ENCODE measurements around the gene GOLGA6C. TPM values are rescaled to one million over a fixed set of nuclear protein-coding genes. Genes with fewer than 3 reads are reported as not detected.
"Not testable (repeated sequence)": the region's sequence is repeated elsewhere in the genome, so short reads cannot be mapped to it uniquely, and the experiment has no call there.

The GOLGA6C gene
- total and polyA plus RNA-seq, 2 donors (not counting 3 experiments of a cell fraction or from before 2014, with no cell fraction given) = not detected

- POLR2A ChIA-PET; dilution Hi-C loops (cut with MboI; ENCODE audit: extremely low pct_ligation_motif_present, low sequenced_read_pairs); H2AFZ ChIP-seq (ENCODE audit: low read depth, low read length); H3K9me3 ChIP-seq (replicated peaks; ENCODE audit: control insufficient read depth, insufficient read depth, low read length); CTCF ChIA-PET; H3K27ac ChIP-seq (ENCODE audit: insufficient read depth, low read depth, low read length); H3K36me3 ChIP-seq (ENCODE audit: control insufficient read depth in 2 of 2, extremely low read depth in 1 of 2, insufficient read depth in 2 of 2, low read length in 2 of 2); H3K9me1 ChIP-seq (replicated peaks; ENCODE audit: control insufficient read depth, extremely low read depth, insufficient read depth, low read length); intact Hi-C loops (cut with micrococcal nuclease); H3K4me1 ChIP-seq (ENCODE audit: control insufficient read depth, extremely low read depth, insufficient read depth, low read length); H3K4me3 ChIP-seq (replicated peaks in 1 of 3; ENCODE audit: insufficient read depth in 1 of 3, low read depth in 1 of 3, low read length in 3 of 3); H3K79me2 ChIP-seq (ENCODE audit: control insufficient read depth, insufficient read depth, low read length); BruUV-seq (replicated peaks); FAIRE-seq; H3K9ac ChIP-seq (replicated peaks; ENCODE audit: extremely low read depth, insufficient read depth, low read length); DNase-seq (ENCODE audit: low read depth, low spot score); H4K20me1 ChIP-seq (replicated peaks; ENCODE audit: control insufficient read depth, extremely low read depth, insufficient read depth, low read length); H3K4me2 ChIP-seq (ENCODE audit: insufficient read depth, low read length): not testable (repeated sequence)
- H3K27me3 ChIP-seq (ENCODE audit: control insufficient read depth in 2 of 2, insufficient read depth in 2 of 2, low read length in 2 of 2) = peaks cover 11 to 25% of the 10 kb centered on the region in 2 experiments
Measured at GRCh38 chr15:75245741-75246140, 12.4 kb upstream of the GOLGA6C start.

- DNase-seq (ENCODE audit: low read depth, low spot score); H3K9me1 ChIP-seq (replicated peaks; ENCODE audit: control insufficient read depth, extremely low read depth, insufficient read depth, low read length); H3K36me3 ChIP-seq (ENCODE audit: control insufficient read depth in 2 of 2, extremely low read depth in 1 of 2, insufficient read depth in 2 of 2, low read length in 2 of 2); H3K79me2 ChIP-seq (ENCODE audit: control insufficient read depth, insufficient read depth, low read length); H2AFZ ChIP-seq (ENCODE audit: low read depth, low read length); H3K4me2 ChIP-seq (ENCODE audit: insufficient read depth, low read length); H3K4me3 ChIP-seq (replicated peaks in 1 of 3; ENCODE audit: insufficient read depth in 1 of 3, low read depth in 1 of 3, low read length in 3 of 3); H3K27ac ChIP-seq (ENCODE audit: insufficient read depth, low read depth, low read length); POLR2A ChIA-PET; H4K20me1 ChIP-seq (replicated peaks; ENCODE audit: control insufficient read depth, extremely low read depth, insufficient read depth, low read length); dilution Hi-C loops (cut with MboI; ENCODE audit: extremely low pct_ligation_motif_present, low sequenced_read_pairs); intact Hi-C loops (cut with micrococcal nuclease); H3K4me1 ChIP-seq (ENCODE audit: control insufficient read depth, extremely low read depth, insufficient read depth, low read length); H3K9me3 ChIP-seq (replicated peaks; ENCODE audit: control insufficient read depth, insufficient read depth, low read length); FAIRE-seq; H3K9ac ChIP-seq (replicated peaks; ENCODE audit: extremely low read depth, insufficient read depth, low read length); BruUV-seq (replicated peaks); CTCF ChIA-PET: not testable (repeated sequence)
- H3K27me3 ChIP-seq (ENCODE audit: control insufficient read depth in 2 of 2, insufficient read depth in 2 of 2, low read length in 2 of 2) = peaks cover 19 to 30% of the 10 kb centered on the region in 2 experiments
Measured at GRCh38 chr15:75248991-75249390, 9.1 kb upstream of the GOLGA6C start.

- H3K4me1 ChIP-seq (ENCODE audit: control insufficient read depth, extremely low read depth, insufficient read depth, low read length) = no peaks in the 10 kb centered on the region
- no peaks in the 10 kb centered on the region for H3K9me1 ChIP-seq (replicated peaks; ENCODE audit: control insufficient read depth, extremely low read depth, insufficient read depth, low read length)
- TF ChIP-seq JUN (IDR thresholded peaks at IDR 0.05; ENCODE audit: borderline replicate concordance, insufficient read depth, insufficient read length, low read depth) (no peak), FOS (IDR thresholded peaks at IDR 0.05; ENCODE audit: borderline replicate concordance, insufficient read depth, low read length) (no peak), MYC (IDR thresholded peaks at IDR 0.05; ENCODE audit: low read depth, low read length) (no peak)
- TF ChIP-seq, protein P1, sequence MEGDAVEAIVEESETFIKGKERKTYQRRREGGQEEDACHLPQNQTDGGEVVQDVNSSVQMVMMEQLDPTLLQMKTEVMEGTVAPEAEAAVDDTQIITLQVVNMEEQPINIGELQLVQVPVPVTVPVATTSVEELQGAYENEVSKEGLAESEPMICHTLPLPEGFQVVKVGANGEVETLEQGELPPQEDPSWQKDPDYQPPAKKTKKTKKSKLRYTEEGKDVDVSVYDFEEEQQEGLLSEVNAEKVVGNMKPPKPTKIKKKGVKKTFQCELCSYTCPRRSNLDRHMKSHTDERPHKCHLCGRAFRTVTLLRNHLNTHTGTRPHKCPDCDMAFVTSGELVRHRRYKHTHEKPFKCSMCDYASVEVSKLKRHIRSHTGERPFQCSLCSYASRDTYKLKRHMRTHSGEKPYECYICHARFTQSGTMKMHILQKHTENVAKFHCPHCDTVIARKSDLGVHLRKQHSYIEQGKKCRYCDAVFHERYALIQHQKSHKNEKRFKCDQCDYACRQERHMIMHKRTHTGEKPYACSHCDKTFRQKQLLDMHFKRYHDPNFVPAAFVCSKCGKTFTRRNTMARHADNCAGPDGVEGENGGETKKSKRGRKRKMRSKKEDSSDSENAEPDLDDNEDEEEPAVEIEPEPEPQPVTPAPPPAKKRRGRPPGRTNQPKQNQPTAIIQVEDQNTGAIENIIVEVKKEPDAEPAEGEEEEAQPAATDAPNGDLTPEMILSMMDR (IDR thresholded peaks at IDR 0.05; ENCODE audit: extremely low read depth in 1 of 2, insufficient read depth in 1 of 2, low read depth in 1 of 2, low read length in 2 of 2) = no peak
- ChIA-PET CTCF (no interaction called here), POLR2A (no interaction called here)
- no peaks in the 10 kb centered on the region for H3K36me3 ChIP-seq (ENCODE audit: control insufficient read depth in 2 of 2, extremely low read depth in 1 of 2, insufficient read depth in 2 of 2, low read length in 2 of 2)
- H2AFZ ChIP-seq (ENCODE audit: low read depth, low read length) = no peak overlapping the region
- H3K9ac ChIP-seq (replicated peaks; ENCODE audit: extremely low read depth, insufficient read depth, low read length) = no peak overlapping the region
- H3K79me2 ChIP-seq (ENCODE audit: control insufficient read depth, insufficient read depth, low read length) = no peaks in the 10 kb centered on the region
- H3K4me2 ChIP-seq (ENCODE audit: insufficient read depth, low read length) = no peak overlapping the region
- FAIRE-seq (no peak), DNase-seq (ENCODE audit: low read depth, low spot score) (no peak)
- H3K27me3 ChIP-seq (ENCODE audit: control insufficient read depth in 2 of 2, insufficient read depth in 2 of 2, low read length in 2 of 2) = peaks cover 19 to 30% of the 10 kb centered on the region in 2 experiments
- no peak overlapping the region for H3K4me3 ChIP-seq (replicated peaks in 1 of 3; ENCODE audit: insufficient read depth in 1 of 3, low read depth in 1 of 3, low read length in 3 of 3)
- no peaks in the 10 kb centered on the region for H3K9me3 ChIP-seq (replicated peaks; ENCODE audit: control insufficient read depth, insufficient read depth, low read length)
- no peaks in the 10 kb centered on the region for H4K20me1 ChIP-seq (replicated peaks; ENCODE audit: control insufficient read depth, extremely low read depth, insufficient read depth, low read length)
- dilution Hi-C loops (cut with MboI; ENCODE audit: extremely low pct_ligation_motif_present, low sequenced_read_pairs) = no loop called here
- intact Hi-C loops (cut with micrococcal nuclease) = no loop called here
- no peak overlapping the region for H3K27ac ChIP-seq (ENCODE audit: insufficient read depth, low read depth, low read length)
- no TSS peak for BruUV-seq (replicated peaks)
Measured at GRCh38 chr15:75249726-75250125, 8.4 kb upstream of the GOLGA6C start.
